OCI-LY1 (cell line): ENCODE results near the gene PRRG1.
"Not testable (repeated sequence)": the region's sequence is repeated elsewhere in the genome, so short reads cannot be mapped to it uniquely, and the experiment has no call there.

ENCODE experiments used
- H2AFZ ChIP-seq: fragments of 200-600 bp; sonication (generic), shearing (Covaris generic); 2 replicates; pipeline ENCODE4 v1.6.0; 2014; ENCODE audit warnings: antibody characterized with exemption, mild to moderate bottlenecking, low read length
- H3F3A ChIP-seq: fragments of 200-600 bp; sonication (generic), shearing (Covaris generic); 2 replicates; pipeline ENCODE4 v1.6.0; 2014; ENCODE audit warnings: mild to moderate bottlenecking, antibody characterized with exemption, low read length, moderate library complexity; ENCODE audit not compliant: insufficient read depth
- H3K27ac ChIP-seq: fragments of 200-600 bp; sonication (generic); 2 replicates; pipeline ENCODE4 v1.5.1; 2014; ENCODE audit warnings: low read length, mixed run types, mild to moderate bottlenecking, low read depth; ENCODE audit not compliant: poor library complexity, severe bottlenecking
- H3K27me3 ChIP-seq: fragments of 200-600 bp; sonication (generic); 2 replicates; pipeline ENCODE4 v1.6.0; 2014; ENCODE audit warnings: antibody characterized with exemption, mild to moderate bottlenecking, low read length, moderate library complexity; ENCODE audit not compliant: insufficient read depth
- H3K36me3 ChIP-seq: fragments of 200-600 bp; sonication (generic); 2 replicates; pipeline ENCODE4 v1.6.1; 2014; ENCODE audit warnings: mild to moderate bottlenecking, antibody characterized with exemption, low read length, moderate library complexity, mixed read lengths; ENCODE audit not compliant: insufficient read depth
- H3K4me1 ChIP-seq: fragments of 200-600 bp; sonication (generic); 2 replicates; pipeline ENCODE4 v1.5.1; 2014; ENCODE audit warnings: mild to moderate bottlenecking, low read length, moderate library complexity; ENCODE audit not compliant: insufficient read depth, severe bottlenecking
- H3K4me2 ChIP-seq: fragments of 200-600 bp; sonication (generic), shearing (Covaris generic); 2 replicates; pipeline ENCODE4 v1.6.1; 2014; ENCODE audit warnings: low read length
- H3K4me3 ChIP-seq: fragments of 200-600 bp; sonication (generic); 2 replicates; pipeline ENCODE4 v1.5.1; 2014; ENCODE audit warnings: low read length, low read depth, mild to moderate bottlenecking, mixed read lengths; ENCODE audit not compliant: poor library complexity, severe bottlenecking
- H3K79me2 ChIP-seq: fragments of 200-600 bp; shearing (Covaris generic); 2 replicates; pipeline ENCODE4 v1.6.1; 2016; ENCODE audit warnings: mixed run types, low read length, mixed read lengths; ENCODE audit not compliant: insufficient read depth
- H3K9ac ChIP-seq: fragments of 200-600 bp; sonication (generic), shearing (Covaris generic); 2 replicates; pipeline ENCODE4 v1.6.1; 2014; ENCODE audit warnings: mild to moderate bottlenecking, low read length, mixed read lengths
- H3K9me2 ChIP-seq: fragments of 200-600 bp; sonication (generic), shearing (Covaris generic); 2 replicates; pipeline ENCODE4 v1.6.1; 2014; ENCODE audit warnings: low read depth, mild to moderate bottlenecking, low read length, mixed read lengths
- H3K9me3 ChIP-seq: fragments of 200-600 bp; shearing (Covaris generic); 2 replicates; pipeline ENCODE4 v1.6.1; 2014; ENCODE audit warnings: low read length, mixed read lengths
- H4K20me1 ChIP-seq: fragments of 200-600 bp; sonication (generic), shearing (Covaris generic); 2 replicates; pipeline ENCODE4 v1.6.0; 2016; ENCODE audit warnings: mild to moderate bottlenecking, low read length; ENCODE audit not compliant: insufficient read depth
- EZH2 ChIP-seq: fragments of 200-600 bp; sonication (generic), shearing (Covaris generic); IDR thresholded peaks from 2 replicates; pipeline ENCODE4 v1.8.0; 2017; ENCODE audit warnings: borderline replicate concordance, mixed run types, mild to moderate bottlenecking, antibody characterized with exemption, low read length, moderate library complexity, mixed read lengths
- TF ChIP-seq, protein P1 (sequence below): fragments of 200-600 bp; sonication (generic), shearing (Covaris generic); IDR thresholded peaks from 2 replicates; pipeline ENCODE4 v1.5.1; 2017; ENCODE audit warnings: mild to moderate bottlenecking, antibody characterized with exemption, low read length, moderate library complexity, mixed read lengths

Gene PRRG1

GRCh38 chrX:37420756-37421155 lies 71.6 kb downstream of the PRRG1 start:
- H3K79me2 ChIP-seq: no peaks in the 10 kb centered on the region
- H3K36me3 ChIP-seq: no peaks in the 10 kb centered on the region
- H3K9me2 ChIP-seq: no peaks in the 10 kb centered on the region
- H3K9me3 ChIP-seq: no peaks in the 10 kb centered on the region
- no peak overlapping the region for H3K27ac ChIP-seq
- no peaks in the 10 kb centered on the region for H3F3A ChIP-seq
- no peak overlapping the region for H3K4me3 ChIP-seq
- H2AFZ ChIP-seq: no peak overlapping the region
- H3K27me3 ChIP-seq: no peaks in the 10 kb centered on the region
- no peak for TF ChIP-seq EZH2
- TF ChIP-seq, protein P1, sequence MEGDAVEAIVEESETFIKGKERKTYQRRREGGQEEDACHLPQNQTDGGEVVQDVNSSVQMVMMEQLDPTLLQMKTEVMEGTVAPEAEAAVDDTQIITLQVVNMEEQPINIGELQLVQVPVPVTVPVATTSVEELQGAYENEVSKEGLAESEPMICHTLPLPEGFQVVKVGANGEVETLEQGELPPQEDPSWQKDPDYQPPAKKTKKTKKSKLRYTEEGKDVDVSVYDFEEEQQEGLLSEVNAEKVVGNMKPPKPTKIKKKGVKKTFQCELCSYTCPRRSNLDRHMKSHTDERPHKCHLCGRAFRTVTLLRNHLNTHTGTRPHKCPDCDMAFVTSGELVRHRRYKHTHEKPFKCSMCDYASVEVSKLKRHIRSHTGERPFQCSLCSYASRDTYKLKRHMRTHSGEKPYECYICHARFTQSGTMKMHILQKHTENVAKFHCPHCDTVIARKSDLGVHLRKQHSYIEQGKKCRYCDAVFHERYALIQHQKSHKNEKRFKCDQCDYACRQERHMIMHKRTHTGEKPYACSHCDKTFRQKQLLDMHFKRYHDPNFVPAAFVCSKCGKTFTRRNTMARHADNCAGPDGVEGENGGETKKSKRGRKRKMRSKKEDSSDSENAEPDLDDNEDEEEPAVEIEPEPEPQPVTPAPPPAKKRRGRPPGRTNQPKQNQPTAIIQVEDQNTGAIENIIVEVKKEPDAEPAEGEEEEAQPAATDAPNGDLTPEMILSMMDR: no peak
- H4K20me1 ChIP-seq: no peaks in the 10 kb centered on the region
- no peak overlapping the region for H3K9ac ChIP-seq
- no peak overlapping the region for H3K4me2 ChIP-seq
- H3K4me1 ChIP-seq: no peaks in the 10 kb centered on the region

DNA sequence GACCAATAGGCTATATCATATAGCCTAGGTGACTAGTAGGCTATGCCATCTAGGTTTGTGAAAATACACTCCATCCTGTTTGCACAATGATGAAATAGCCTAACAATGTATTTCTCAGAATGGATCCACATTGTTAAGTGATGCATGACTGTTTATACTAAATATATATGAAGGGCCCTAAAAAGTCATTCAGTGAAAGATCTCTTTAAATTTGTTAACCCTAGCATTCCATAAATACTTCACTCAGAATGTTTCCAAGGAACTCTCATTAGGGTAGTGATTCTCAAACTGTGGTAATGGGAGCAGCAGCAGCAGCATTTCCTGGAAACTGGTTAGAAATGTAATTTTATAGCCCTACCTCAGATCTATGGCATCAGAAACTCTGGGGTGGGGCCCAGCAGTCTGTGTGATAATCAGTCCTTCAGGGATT lies 74.9 kb downstream of the PRRG1 start:
- TF ChIP-seq EZH2: no peak
- TF ChIP-seq, protein P1: no peak
- Histone ChIP-seq H2AFZ (no peak overlapping the region), H3F3A (no peaks in the 10 kb centered on the region), H3K9me3 (no peaks in the 10 kb centered on the region), H3K4me2 (no peak overlapping the region), H3K4me1 (no peaks in the 10 kb centered on the region), H3K36me3 (no peaks in the 10 kb centered on the region), H3K79me2 (no peaks in the 10 kb centered on the region), H3K27me3 (no peaks in the 10 kb centered on the region), H3K4me3 (no peak overlapping the region), H3K9me2 (no peaks in the 10 kb centered on the region), H3K9ac (no peak overlapping the region), H3K27ac (no peak overlapping the region), H4K20me1 (no peaks in the 10 kb centered on the region)

- Histone ChIP-seq H3K36me3 (no peaks in the 10 kb centered on the region), H3F3A (no peaks in the 10 kb centered on the region), H3K27ac (no peak overlapping the region), H3K9me2 (no peaks in the 10 kb centered on the region), H3K9me3 (no peaks in the 10 kb centered on the region), H3K79me2 (no peaks in the 10 kb centered on the region), H2AFZ (no peak overlapping the region), H3K9ac (no peak overlapping the region), H4K20me1 (no peaks in the 10 kb centered on the region), H3K4me1 (no peaks in the 10 kb centered on the region), H3K27me3 (no peaks in the 10 kb centered on the region), H3K4me2 (no peak overlapping the region), H3K4me3 (no peak overlapping the region)
- no peak for TF ChIP-seq EZH2
- TF ChIP-seq, protein P1: no peak
Measured at GRCh38 chrX:37425370-37425769, 76.2 kb downstream of the PRRG1 start.

GRCh38 chrX:37428962-37429361 lies 79.8 kb downstream of the PRRG1 start:
- H3K4me2 ChIP-seq, H3F3A ChIP-seq, H4K20me1 ChIP-seq, H3K36me3 ChIP-seq, H2AFZ ChIP-seq, H3K79me2 ChIP-seq, H3K9me2 ChIP-seq, H3K27me3 ChIP-seq, H3K9ac ChIP-seq, H3K9me3 ChIP-seq, H3K4me1 ChIP-seq, H3K4me3 ChIP-seq, H3K27ac ChIP-seq: not testable (repeated sequence)
